ENCODE data around the gene C4orf46. TPM values are rescaled to one million over a fixed set of nuclear protein-coding genes. Genes with fewer than 3 reads are reported as not detected.

Gene C4orf46
- total and polyA plus RNA-seq, 2 donors (not counting 3 experiments of a cell fraction or from before 2014, with no cell fraction given), result 9.4 to 19.6 TPM

DNA sequence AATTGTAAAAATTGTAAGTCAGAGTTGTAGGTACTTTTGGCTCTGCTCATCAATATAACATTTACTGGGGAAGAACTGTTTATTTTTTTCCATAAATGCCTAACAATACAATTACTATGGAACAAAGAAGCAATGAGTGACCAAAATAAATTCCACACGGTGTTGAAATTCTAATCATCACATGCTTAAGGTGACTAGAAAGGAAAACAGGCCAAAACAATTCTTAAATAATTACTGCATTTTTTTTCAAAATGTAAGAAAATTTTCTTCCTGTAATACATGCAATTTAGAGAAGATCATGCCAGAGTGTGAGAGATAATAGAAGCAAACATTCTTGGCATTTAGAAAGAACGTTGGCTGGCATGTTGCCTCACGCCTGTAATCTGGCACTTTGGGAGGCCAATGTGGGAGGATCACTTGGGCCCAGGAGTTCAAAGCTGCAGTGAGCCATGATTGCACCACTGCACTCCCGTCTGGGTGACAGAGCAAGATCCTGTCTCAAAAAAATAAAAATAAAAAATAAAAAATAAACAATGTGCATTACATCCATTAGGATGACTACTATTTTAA lies 22.5 kb downstream of the C4orf46 start:
- TF ChIP-seq FOS (IDR thresholded peaks at IDR 0.05; ENCODE audit: borderline replicate concordance, insufficient read depth, low read length) (no peak), POLR2AphosphoS5 (IDR thresholded peaks at IDR 0.05; ENCODE audit: insufficient read depth, low read depth, low read length) (no peak), EZH2 (IDR thresholded peaks at IDR 0.05; ENCODE audit: borderline replicate concordance, low read depth, low read length, severe bottlenecking) (no peak), GATA2 (IDR thresholded peaks at IDR 0.05; ENCODE audit: insufficient read depth, insufficient read length, low read depth, low read length) (no peak), MYC (IDR thresholded peaks at IDR 0.05; ENCODE audit: low read depth, low read length) (no peak), JUN (IDR thresholded peaks at IDR 0.05; ENCODE audit: borderline replicate concordance, insufficient read depth, insufficient read length, low read depth) (no peak), POLR2A (IDR thresholded peaks at IDR 0.05; ENCODE audit: low read depth, low read length) (no peak)
- TF ChIP-seq, protein P1, sequence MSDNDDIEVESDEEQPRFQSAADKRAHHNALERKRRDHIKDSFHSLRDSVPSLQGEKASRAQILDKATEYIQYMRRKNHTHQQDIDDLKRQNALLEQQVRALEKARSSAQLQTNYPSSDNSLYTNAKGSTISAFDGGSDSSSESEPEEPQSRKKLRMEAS (IDR thresholded peaks at IDR 0.05; ENCODE audit: insufficient read depth, insufficient read length), result no peak
- TF ChIP-seq, protein P2, sequence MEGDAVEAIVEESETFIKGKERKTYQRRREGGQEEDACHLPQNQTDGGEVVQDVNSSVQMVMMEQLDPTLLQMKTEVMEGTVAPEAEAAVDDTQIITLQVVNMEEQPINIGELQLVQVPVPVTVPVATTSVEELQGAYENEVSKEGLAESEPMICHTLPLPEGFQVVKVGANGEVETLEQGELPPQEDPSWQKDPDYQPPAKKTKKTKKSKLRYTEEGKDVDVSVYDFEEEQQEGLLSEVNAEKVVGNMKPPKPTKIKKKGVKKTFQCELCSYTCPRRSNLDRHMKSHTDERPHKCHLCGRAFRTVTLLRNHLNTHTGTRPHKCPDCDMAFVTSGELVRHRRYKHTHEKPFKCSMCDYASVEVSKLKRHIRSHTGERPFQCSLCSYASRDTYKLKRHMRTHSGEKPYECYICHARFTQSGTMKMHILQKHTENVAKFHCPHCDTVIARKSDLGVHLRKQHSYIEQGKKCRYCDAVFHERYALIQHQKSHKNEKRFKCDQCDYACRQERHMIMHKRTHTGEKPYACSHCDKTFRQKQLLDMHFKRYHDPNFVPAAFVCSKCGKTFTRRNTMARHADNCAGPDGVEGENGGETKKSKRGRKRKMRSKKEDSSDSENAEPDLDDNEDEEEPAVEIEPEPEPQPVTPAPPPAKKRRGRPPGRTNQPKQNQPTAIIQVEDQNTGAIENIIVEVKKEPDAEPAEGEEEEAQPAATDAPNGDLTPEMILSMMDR (IDR thresholded peaks at IDR 0.05; ENCODE audit: extremely low read depth in 1 of 2, insufficient read depth in 1 of 2, low read depth in 1 of 2, low read length in 2 of 2), result no peak
- FAIRE-seq (no peak), DNase-seq (ENCODE audit: low read depth, low spot score) (no peak)
- peaks cover 0 to 2% of the 10 kb centered on the region in 2 experiments for H3K27me3 ChIP-seq (ENCODE audit: control insufficient read depth in 2 of 2, insufficient read depth in 2 of 2, low read length in 2 of 2)
- no TSS peak for BruUV-seq (replicated peaks)
- ChIA-PET CTCF (no interaction called here), POLR2A (no interaction called here)
- no peaks in the 10 kb centered on the region for H3K36me3 ChIP-seq (ENCODE audit: control insufficient read depth in 2 of 2, extremely low read depth in 1 of 2, insufficient read depth in 2 of 2, low read length in 2 of 2)
- H3K4me1 ChIP-seq (ENCODE audit: control insufficient read depth, extremely low read depth, insufficient read depth, low read length), result peaks cover 2% of the 10 kb centered on the region
- no peaks in the 10 kb centered on the region for H3K79me2 ChIP-seq (ENCODE audit: control insufficient read depth, insufficient read depth, low read length)
- no peaks in the 10 kb centered on the region for H3K9me1 ChIP-seq (replicated peaks; ENCODE audit: control insufficient read depth, extremely low read depth, insufficient read depth, low read length)
- H3K4me2 ChIP-seq (ENCODE audit: insufficient read depth, low read length), result no peak overlapping the region
- dilution Hi-C loops (cut with MboI; ENCODE audit: extremely low pct_ligation_motif_present, low sequenced_read_pairs) (no loop called here), intact Hi-C loops (cut with micrococcal nuclease) (no loop called here)
- H3K27ac ChIP-seq (ENCODE audit: insufficient read depth, low read depth, low read length), result no peak overlapping the region
- H3K4me3 ChIP-seq (replicated peaks in 1 of 3; ENCODE audit: insufficient read depth in 1 of 3, low read depth in 1 of 3, low read length in 3 of 3), result no peak overlapping the region
- H3K9me3 ChIP-seq (replicated peaks; ENCODE audit: control insufficient read depth, insufficient read depth, low read length), result no peaks in the 10 kb centered on the region
- no peak overlapping the region for H2AFZ ChIP-seq (ENCODE audit: low read depth, low read length)
- H3K9ac ChIP-seq (replicated peaks; ENCODE audit: extremely low read depth, insufficient read depth, low read length), result no peak overlapping the region
- no peaks in the 10 kb centered on the region for H4K20me1 ChIP-seq (replicated peaks; ENCODE audit: control insufficient read depth, extremely low read depth, insufficient read depth, low read length)
